GM12878 (cell line): ENCODE measurements around the gene MYF6. TPM values are rescaled to one million over a fixed set of nuclear protein-coding genes. Genes with fewer than 3 reads are reported as not detected.

Experiments
- ATAC-seq: fragments of 200-7000 bp; cut with Tn5 transposase; 3 replicates; pipeline ENCODE4 v1.9.1; 2020; ENCODE audit warnings: mild to moderate bottlenecking, moderate library complexity
- BruUV-seq: library from RNA; stranded (reverse); fragments of 400-500 nt; replicated peaks from 2 replicates; lab custom pipeline; 2021; lab: Mats Ljungman, UMichigan
- CTCF ChIA-PET: fragments of 300-600 bp; sonication (Branson Sonifier 250); formaldehyde crosslinking; extraction: SDS; loops from one replicate; lab custom pipeline; 2021; ENCODE audit warnings: inconsistent platforms; lab: Yijun Ruan, JAX
- POLR2A ChIA-PET: fragments of 350-600 bp; formaldehyde crosslinking; extraction: SDS; loops from one replicate; lab custom pipeline; 2021; ENCODE audit warnings: inconsistent platforms; lab: Charles Lee
- RAD21 ChIA-PET: fragments of 300-600 bp; sonication (Branson Sonifier 250); formaldehyde crosslinking; loops from one replicate; lab custom pipeline; 2023; ENCODE audit warnings: antibody characterized with exemption; ENCODE audit not compliant: unreplicated experiment; lab: Charles Lee
- SMC1A ChIA-PET: fragments of 300-600 bp; sonication (Branson Sonifier 250); formaldehyde crosslinking; loops from one replicate; lab custom pipeline; 2023; ENCODE audit not compliant: unreplicated experiment, uncharacterized antibody; lab: Charles Lee
- DNase-seq: peaks from one replicate; pipeline ENCODE4 v3.0.0-alpha.2; 2011; ENCODE audit warnings: low read depth, low spot score
- FAIRE-seq: peaks from 3 replicates; lab custom pipeline; 2011; peaks lifted over from hg19 to GRCh38; lab: Jason Lieb, UNC
- H2AFZ ChIP-seq: 2 replicates; pipeline ENCODE4 v1.6.0; 2011; ENCODE audit warnings: low read depth, low read length, control low read depth; ENCODE audit not compliant: control insufficient read depth
- H3K27ac ChIP-seq: 2 replicates; pipeline ENCODE4 v1.5.1; 2011; ENCODE audit warnings: control low read depth; ENCODE audit not compliant: control insufficient read depth, insufficient read depth
- H3K27me3 ChIP-seq, 2 experiments: replicated peaks in 1 of 2; 2 replicates each; pipeline versions ENCODE4 v1.6.0 to v1.6.1; 2011; ENCODE audit warnings: low read length in 1 of 2; ENCODE audit not compliant: control insufficient read depth in 2 of 2, insufficient read depth in 2 of 2
- H3K36me3 ChIP-seq, 2 experiments: 2 replicates each; pipeline ENCODE4 v1.5.1; 2011; ENCODE audit warnings: low read length in 1 of 2; ENCODE audit not compliant: control insufficient read depth in 2 of 2, insufficient read depth in 2 of 2
- H3K4me1 ChIP-seq: 2 replicates; pipeline ENCODE4 v1.6.1; 2011; ENCODE audit warnings: mild to moderate bottlenecking, low read length, moderate library complexity, mixed read lengths; ENCODE audit not compliant: control insufficient read depth, insufficient read depth
- H3K4me2 ChIP-seq: 2 replicates; pipeline ENCODE4 v1.6.0; 2011; ENCODE audit warnings: control low read depth; ENCODE audit not compliant: control insufficient read depth, insufficient read depth
- H3K4me3 ChIP-seq: fragments of 200-600 bp; sonication (generic); 2 replicates; pipeline ENCODE4 v1.5.1; 2016
- H3K79me2 ChIP-seq: 2 replicates; pipeline ENCODE4 v1.6.0; 2011; ENCODE audit warnings: low read length; ENCODE audit not compliant: control insufficient read depth, insufficient read depth
- H3K9ac ChIP-seq: 2 replicates; pipeline ENCODE4 v1.8.0; 2011; ENCODE audit warnings: low read length, control low read depth, mixed read lengths; ENCODE audit not compliant: control insufficient read depth, insufficient read depth
- H3K9me3 ChIP-seq: replicated peaks from 3 replicates; pipeline ENCODE4 v1.5.1; 2011; ENCODE audit warnings: mild to moderate bottlenecking, low read length; ENCODE audit not compliant: control insufficient read depth, insufficient read depth
- H4K20me1 ChIP-seq: 2 replicates; pipeline ENCODE4 v1.6.0; 2011; ENCODE audit not compliant: control insufficient read depth, insufficient read depth
- ATF3 ChIP-seq: IDR thresholded peaks from 2 replicates; pipeline ENCODE4 v1.6.1; 2011; ENCODE audit warnings: low read depth, mild to moderate bottlenecking, low read length, moderate library complexity, borderline replicate concordance; ENCODE audit errors: extremely low read depth
- BCL11A ChIP-seq: IDR thresholded peaks from 2 replicates; pipeline ENCODE4 v1.6.1; 2011; ENCODE audit warnings: low read depth, low read length
- CBX3 ChIP-seq: fragments of 200-600 bp; sonication (generic); IDR thresholded peaks from 2 replicates; pipeline ENCODE4 v1.6.1; 2016; ENCODE audit warnings: low read depth, borderline replicate concordance
- CUX1 ChIP-seq: IDR thresholded peaks from 2 replicates; pipeline ENCODE4 v1.6.1; 2012; ENCODE audit warnings: improper control_type of control experiment, low read depth, low read length; ENCODE audit not compliant: insufficient replicate concordance
- EZH2 ChIP-seq: IDR thresholded peaks from 2 replicates; pipeline ENCODE4 v1.6.1; 2012; ENCODE audit warnings: low read depth, mild to moderate bottlenecking, control low read depth, inconsistent platforms, low read length, borderline replicate concordance; ENCODE audit not compliant: control insufficient read depth
- NR2C2 ChIP-seq: IDR thresholded peaks from 2 replicates; pipeline ENCODE4 v1.6.1; 2011; ENCODE audit warnings: borderline replicate concordance, low read depth; ENCODE audit not compliant: control insufficient read depth, insufficient read length
- PAX8 ChIP-seq: fragments of 450-650 bp; IDR thresholded peaks from 2 replicates; pipeline ENCODE4 v1.6.1; 2017; ENCODE audit warnings: mild to moderate bottlenecking, moderate library complexity
- PML ChIP-seq: IDR thresholded peaks from 2 replicates; pipeline ENCODE4 v1.6.1; 2012; ENCODE audit warnings: low read length, inconsistent platforms
- SIX5 ChIP-seq: IDR thresholded peaks from 2 replicates; pipeline ENCODE4 v1.6.1; 2011; ENCODE audit warnings: mild to moderate bottlenecking, low read depth, low read length, moderate library complexity; ENCODE audit not compliant: severe bottlenecking
- TARDBP ChIP-seq: IDR thresholded peaks from 2 replicates; pipeline ENCODE4 v1.6.1; 2016; ENCODE audit warnings: borderline replicate concordance
- YBX1 ChIP-seq: fragments of 450-650 bp; IDR thresholded peaks from 2 replicates; pipeline ENCODE4 v1.6.1; 2016; ENCODE audit warnings: antibody characterized with exemption
- ZBTB11 ChIP-seq: fragments of 450-650 bp; formaldehyde crosslinking; IDR thresholded peaks from 2 replicates; pipeline ENCODE4 v1.5.0; 2022; ENCODE audit warnings: mild to moderate bottlenecking, missing genetic modification characterization
- WGBS: methylation state at CpG from one replicate; pipeline ENCODE4 v1.1.6; 2016; ENCODE audit warnings: low lambda C conversion rate; ENCODE audit not compliant: insufficient replicate concordance, insufficient coverage; ENCODE audit errors: missing lambda C conversion rate; 5-methylcytosine and 5-hydroxymethylcytosine counted together
- in situ Hi-C: fragments of 300-500 bp; cut with MboI; formaldehyde crosslinking; loops from 9 replicates; pipeline ENCODE4 v1.14.3; 2018; ENCODE audit warnings: mixed read lengths
- intact Hi-C: fragments of 100-400 bp; cut with micrococcal nuclease; formaldehyde crosslinking; loops from one replicate; pipeline ENCODE4 v1.14.2; 2022; ENCODE audit not compliant: unreplicated experiment
- polyA plus RNA-seq, 11 experiments: library from polyadenylated mRNA; depleted of rRNA in 4 of 11; unstranded in 6 of 11; stranded (reverse) in 5 of 11; fragments of >200 nt; fragmentation: Nextera tagmentation in 4 of 11; fragmentation: Illumina TruSeq in 1 of 11; extraction: Ambion mirVana in 4 of 11; extraction: Trizol in 1 of 11; gene quantifications; 1 replicate in 1 of 11; 2 replicates in 10 of 11; pipeline versions ENCODE4 v1.2.1 to v1.2.3, GENCODE V29; 2011 to 2016; ENCODE audit warnings: inconsistent platforms in 2 of 11, missing spikeins in 2 of 11, low read depth in 1 of 11
- total RNA-seq, 4 experiments: library from RNA; depleted of rRNA in 3 of 4; stranded (reverse); fragments of >200 nt in 3 of 4; fragmentation: Illumina TruSeq in 1 of 4; extraction: Trizol in 1 of 4; gene quantifications; 2 replicates each; pipeline versions ENCODE4 v1.2.1 to v1.2.3, GENCODE V29; 2013 to 2021
- TF ChIP-seq, protein P1 (sequence below): IDR thresholded peaks from 2 replicates; pipeline ENCODE4 v1.6.1; 2011; ENCODE audit warnings: low read depth, low read length, improper control_type of control experiment, borderline replicate concordance

MYF6 gene
- total and polyA plus RNA-seq, 10 of the 15 experiments (the other 5 are each of a cell fraction or from before 2014, with no cell fraction given): not detected

DNA sequence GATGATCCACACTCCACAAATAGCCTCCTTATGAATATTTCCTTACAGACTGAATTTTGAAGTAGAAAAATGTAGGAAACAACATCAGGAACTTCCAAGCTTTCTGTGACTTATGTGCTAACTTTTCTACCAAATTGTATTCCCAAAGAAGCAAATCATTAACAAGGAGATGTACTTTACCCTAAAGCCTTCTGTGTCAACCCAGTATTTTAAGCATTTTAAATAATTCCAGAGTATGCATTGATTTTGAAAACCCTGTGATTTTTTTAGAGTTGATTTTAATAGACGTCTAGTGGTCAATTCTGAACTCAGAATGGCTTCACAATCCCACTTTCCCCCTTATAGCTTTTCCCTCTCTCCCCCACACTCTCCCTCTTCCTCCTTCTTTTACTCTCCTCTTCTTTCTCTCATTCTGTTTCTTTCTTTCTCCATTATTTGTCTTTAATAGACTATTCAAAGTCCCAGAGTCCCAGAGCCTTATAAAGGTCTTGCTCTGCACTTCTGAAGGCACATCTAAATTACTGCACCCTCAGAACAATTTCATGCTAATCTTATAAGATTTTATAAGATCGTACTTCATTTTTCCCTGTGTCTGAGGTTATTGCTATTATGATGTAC is 10.1 kb upstream of the MYF6 start (continued):
- TF ChIP-seq CUX1 (no peak), TARDBP (no peak), SIX5 (no peak)
- TF ChIP-seq, all 136 proteins: peak for 0

DNA sequence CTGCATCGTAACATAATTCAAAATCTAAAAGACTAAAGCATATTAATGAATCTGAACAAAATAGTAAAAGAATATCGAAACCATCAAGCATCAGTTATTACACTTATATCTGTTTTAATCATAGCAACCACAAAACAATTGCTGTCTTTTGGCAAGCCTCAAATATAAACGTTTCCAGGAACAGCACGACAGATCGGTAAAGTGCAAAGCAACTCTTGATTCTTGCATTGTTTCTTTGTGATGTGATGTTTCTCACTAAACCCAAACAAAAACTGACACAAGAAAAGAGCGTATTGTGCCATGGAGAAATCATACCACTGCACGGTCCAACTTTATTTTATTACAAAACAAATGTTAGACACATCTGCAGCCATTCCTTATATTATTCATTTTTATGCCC is 9.2 kb upstream of the MYF6 start:
- H3K4me1 ChIP-seq: peaks cover under 1% of the 10 kb centered on the region; the same call in 1 of the 2 replicates
- H2AFZ ChIP-seq: no peak overlapping the region
- ATAC-seq (no peak), FAIRE-seq (no peak), DNase-seq (no peak)
- ChIA-PET RAD21 (no interaction called here), POLR2A (no interaction called here), CTCF (no interaction called here), SMC1A (no interaction called here)
- intact Hi-C loops (no loop called here), in situ Hi-C loops (no loop called here)
- H4K20me1 ChIP-seq: no peaks in the 10 kb centered on the region
- no peak overlapping the region for H3K4me2 ChIP-seq
- WGBS: 77% methylated on average over 7 of the region's 7 CpGs
- no peak overlapping the region for H3K4me3 ChIP-seq
- no peaks in the 10 kb centered on the region for H3K79me2 ChIP-seq
- no peak overlapping the region for H3K27ac ChIP-seq
- BruUV-seq: no TSS peak
- H3K27me3 ChIP-seq: no peaks in the 10 kb centered on the region
- H3K9me3 ChIP-seq: no peaks in the 10 kb centered on the region
- no peaks in the 10 kb centered on the region for H3K36me3 ChIP-seq
- H3K9ac ChIP-seq: no peak overlapping the region
- no peak for TF ChIP-seq YBX1
- no peak for TF ChIP-seq ZBTB11 (CRISPR knock-in tag)
- TF ChIP-seq, protein P1, sequence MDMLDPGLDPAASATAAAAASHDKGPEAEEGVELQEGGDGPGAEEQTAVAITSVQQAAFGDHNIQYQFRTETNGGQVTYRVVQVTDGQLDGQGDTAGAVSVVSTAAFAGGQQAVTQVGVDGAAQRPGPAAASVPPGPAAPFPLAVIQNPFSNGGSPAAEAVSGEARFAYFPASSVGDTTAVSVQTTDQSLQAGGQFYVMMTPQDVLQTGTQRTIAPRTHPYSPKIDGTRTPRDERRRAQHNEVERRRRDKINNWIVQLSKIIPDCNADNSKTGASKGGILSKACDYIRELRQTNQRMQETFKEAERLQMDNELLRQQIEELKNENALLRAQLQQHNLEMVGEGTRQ: no peak
- no peak for TF ChIP-seq CBX3
- no peak for TF ChIP-seq BCL11A
- TF ChIP-seq NR2C2: no peak
- TF ChIP-seq PAX8: no peak
- no peak for TF ChIP-seq EZH2
- TF ChIP-seq ATF3: no peak
- no peak for TF ChIP-seq PML
